ENCODE data around the gene TOR4A.

DNA sequence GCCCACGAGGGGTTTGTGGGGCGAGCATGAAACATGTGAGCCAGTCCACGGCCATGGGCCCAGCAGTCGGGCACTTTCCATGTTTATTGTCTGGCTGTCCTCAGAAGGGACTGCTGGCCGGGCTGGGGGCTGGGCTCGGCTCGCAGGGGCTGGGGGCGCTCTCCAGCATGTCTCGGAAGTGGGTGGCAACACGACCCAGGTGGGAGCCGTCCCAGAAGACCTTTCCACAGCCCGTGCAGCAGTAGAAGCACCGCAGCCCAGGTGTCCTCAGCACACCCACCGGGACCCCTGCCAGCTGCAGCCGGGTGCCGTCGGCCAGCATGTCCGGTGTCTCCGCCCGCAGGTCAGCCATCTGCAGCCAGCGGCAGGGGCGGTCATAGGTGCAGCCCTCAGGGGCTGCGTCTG is 29.3 kb downstream of the TOR4A start:
- TF ChIP-seq POLR2AphosphoS5 (IDR thresholded peaks at IDR 0.05; ENCODE audit: low read depth, low read length) (no peak), SIN3A (IDR thresholded peaks at IDR 0.05; ENCODE audit: borderline replicate concordance, insufficient read depth, low read length) (no peak), TAF1 (IDR thresholded peaks at IDR 0.05; ENCODE audit: borderline replicate concordance, insufficient read depth, low read length) (no peak)
- TF ChIP-seq, protein P1, sequence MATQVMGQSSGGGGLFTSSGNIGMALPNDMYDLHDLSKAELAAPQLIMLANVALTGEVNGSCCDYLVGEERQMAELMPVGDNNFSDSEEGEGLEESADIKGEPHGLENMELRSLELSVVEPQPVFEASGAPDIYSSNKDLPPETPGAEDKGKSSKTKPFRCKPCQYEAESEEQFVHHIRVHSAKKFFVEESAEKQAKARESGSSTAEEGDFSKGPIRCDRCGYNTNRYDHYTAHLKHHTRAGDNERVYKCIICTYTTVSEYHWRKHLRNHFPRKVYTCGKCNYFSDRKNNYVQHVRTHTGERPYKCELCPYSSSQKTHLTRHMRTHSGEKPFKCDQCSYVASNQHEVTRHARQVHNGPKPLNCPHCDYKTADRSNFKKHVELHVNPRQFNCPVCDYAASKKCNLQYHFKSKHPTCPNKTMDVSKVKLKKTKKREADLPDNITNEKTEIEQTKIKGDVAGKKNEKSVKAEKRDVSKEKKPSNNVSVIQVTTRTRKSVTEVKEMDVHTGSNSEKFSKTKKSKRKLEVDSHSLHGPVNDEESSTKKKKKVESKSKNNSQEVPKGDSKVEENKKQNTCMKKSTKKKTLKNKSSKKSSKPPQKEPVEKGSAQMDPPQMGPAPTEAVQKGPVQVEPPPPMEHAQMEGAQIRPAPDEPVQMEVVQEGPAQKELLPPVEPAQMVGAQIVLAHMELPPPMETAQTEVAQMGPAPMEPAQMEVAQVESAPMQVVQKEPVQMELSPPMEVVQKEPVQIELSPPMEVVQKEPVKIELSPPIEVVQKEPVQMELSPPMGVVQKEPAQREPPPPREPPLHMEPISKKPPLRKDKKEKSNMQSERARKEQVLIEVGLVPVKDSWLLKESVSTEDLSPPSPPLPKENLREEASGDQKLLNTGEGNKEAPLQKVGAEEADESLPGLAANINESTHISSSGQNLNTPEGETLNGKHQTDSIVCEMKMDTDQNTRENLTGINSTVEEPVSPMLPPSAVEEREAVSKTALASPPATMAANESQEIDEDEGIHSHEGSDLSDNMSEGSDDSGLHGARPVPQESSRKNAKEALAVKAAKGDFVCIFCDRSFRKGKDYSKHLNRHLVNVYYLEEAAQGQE (IDR thresholded peaks at IDR 0.05; ENCODE audit: insufficient read depth in 1 of 2, low read depth in 2 of 2, low read length in 2 of 2) = no peak

Measured in PFSK-1 (cell line).